Smooth muscle cell (in vitro differentiated cells): Measurements from ENCODE around the gene GNE. TPM values are rescaled to one million over a fixed set of nuclear protein-coding genes. Genes with fewer than 3 reads are reported as not detected.

Experiments
- DNase-seq: peaks from one replicate; lab custom pipeline; 2025; ENCODE audit not compliant: unreplicated experiment; lab: John Stamatoyannopoulos, UW
- H2AFZ ChIP-seq: fragments of 200-600 bp; sonication (generic); 2 replicates; pipeline ENCODE4 v1.6.0; 2016; ENCODE audit warnings: antibody characterized with exemption, low read depth, mild to moderate bottlenecking
- H3F3A ChIP-seq: fragments of 200-600 bp; sonication (generic); 2 replicates; pipeline ENCODE4 v1.6.0; 2017; ENCODE audit warnings: antibody characterized with exemption, low read depth
- H3K27ac ChIP-seq: fragments of 200-600 bp; sonication (generic); 2 replicates; pipeline ENCODE4 v1.5.1; 2016; ENCODE audit warnings: low read depth, mild to moderate bottlenecking
- H3K27me3 ChIP-seq: fragments of 200-600 bp; sonication (generic); 2 replicates; pipeline ENCODE4 v1.6.1; 2016; ENCODE audit warnings: low read depth, mild to moderate bottlenecking
- H3K36me3 ChIP-seq: fragments of 200-600 bp; sonication (generic); 2 replicates; pipeline ENCODE4 v1.5.1; 2016; ENCODE audit warnings: low read depth
- H3K4me1 ChIP-seq: fragments of 200-600 bp; sonication (generic); 2 replicates; pipeline ENCODE4 v1.5.1; 2016; ENCODE audit warnings: low read depth
- H3K4me2 ChIP-seq: fragments of 200-600 bp; sonication (generic); 2 replicates; pipeline ENCODE4 v1.6.0; 2016; ENCODE audit warnings: mild to moderate bottlenecking
- H3K4me3 ChIP-seq: fragments of 200-600 bp; sonication (generic); 2 replicates; pipeline ENCODE4 v1.5.1; 2016; ENCODE audit warnings: mild to moderate bottlenecking
- H3K79me2 ChIP-seq: fragments of 200-600 bp; sonication (generic); 2 replicates; pipeline ENCODE4 v1.6.0; 2016; ENCODE audit warnings: low read depth, mild to moderate bottlenecking
- H3K9ac ChIP-seq: fragments of 200-600 bp; sonication (generic); 2 replicates; pipeline ENCODE4 v1.6.0; 2016; ENCODE audit warnings: low read depth
- H3K9me3 ChIP-seq: fragments of 200-600 bp; sonication (generic); replicated peaks from 2 replicates; pipeline ENCODE4 v1.5.1; 2016; ENCODE audit warnings: low read depth
- H4K20me1 ChIP-seq: fragments of 200-600 bp; sonication (generic); 2 replicates; pipeline ENCODE4 v1.6.0; 2016; ENCODE audit warnings: low read depth
- WGBS: methylation state at CpG from one replicate; pipeline ENCODE4 v1.1.7; 2016; ENCODE audit warnings: low lambda C conversion rate; 5-methylcytosine and 5-hydroxymethylcytosine counted together
- polyA plus RNA-seq: library from polyadenylated mRNA; unstranded; fragments of >200 nt; fragmentation: Nextera tagmentation; extraction: Ambion mirVana; gene quantifications from 2 replicates; pipeline ENCODE4 v1.2.1, GENCODE V29; 2016
- total RNA-seq: library from RNA; depleted of rRNA; stranded (reverse); fragments of >200 nt; gene quantifications from 2 replicates; pipeline ENCODE4 v1.2.3, GENCODE V29; 2014
- TF ChIP-seq, protein P1 (sequence below): fragments of 200-600 bp; sonication (generic); IDR thresholded peaks from 2 replicates; pipeline ENCODE4 v1.5.1; 2017; ENCODE audit warnings: borderline replicate concordance, mild to moderate bottlenecking, antibody characterized with exemption; ENCODE audit not compliant: insufficient read depth, poor library complexity, severe bottlenecking

GNE gene
- total and polyA plus RNA-seq, 2 experiments from 2014 or later, result 7.0 to 20.8 TPM

DNA sequence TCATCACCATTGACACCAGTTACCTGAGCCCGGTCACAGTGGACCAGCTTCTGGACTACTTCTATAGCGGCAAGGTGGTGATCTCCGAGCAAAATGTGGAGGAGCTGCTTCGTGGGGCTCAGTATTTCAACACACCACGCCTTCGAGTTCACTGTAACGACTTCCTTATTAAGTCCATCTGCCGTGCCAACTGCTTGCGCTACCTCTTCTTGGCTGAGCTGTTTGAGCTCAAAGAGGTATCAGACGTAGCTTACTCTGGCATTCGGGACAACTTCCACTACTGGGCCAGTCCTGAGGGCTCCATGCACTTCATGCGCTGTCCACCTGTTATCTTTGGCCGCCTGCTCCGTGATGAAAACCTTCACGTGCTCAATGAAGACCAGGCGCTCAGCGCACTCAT is 88.5 kb downstream of the GNE start:
- H3K4me2 ChIP-seq, result no peak overlapping the region
- TF ChIP-seq, protein P1, sequence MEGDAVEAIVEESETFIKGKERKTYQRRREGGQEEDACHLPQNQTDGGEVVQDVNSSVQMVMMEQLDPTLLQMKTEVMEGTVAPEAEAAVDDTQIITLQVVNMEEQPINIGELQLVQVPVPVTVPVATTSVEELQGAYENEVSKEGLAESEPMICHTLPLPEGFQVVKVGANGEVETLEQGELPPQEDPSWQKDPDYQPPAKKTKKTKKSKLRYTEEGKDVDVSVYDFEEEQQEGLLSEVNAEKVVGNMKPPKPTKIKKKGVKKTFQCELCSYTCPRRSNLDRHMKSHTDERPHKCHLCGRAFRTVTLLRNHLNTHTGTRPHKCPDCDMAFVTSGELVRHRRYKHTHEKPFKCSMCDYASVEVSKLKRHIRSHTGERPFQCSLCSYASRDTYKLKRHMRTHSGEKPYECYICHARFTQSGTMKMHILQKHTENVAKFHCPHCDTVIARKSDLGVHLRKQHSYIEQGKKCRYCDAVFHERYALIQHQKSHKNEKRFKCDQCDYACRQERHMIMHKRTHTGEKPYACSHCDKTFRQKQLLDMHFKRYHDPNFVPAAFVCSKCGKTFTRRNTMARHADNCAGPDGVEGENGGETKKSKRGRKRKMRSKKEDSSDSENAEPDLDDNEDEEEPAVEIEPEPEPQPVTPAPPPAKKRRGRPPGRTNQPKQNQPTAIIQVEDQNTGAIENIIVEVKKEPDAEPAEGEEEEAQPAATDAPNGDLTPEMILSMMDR, result no peak
- DNase-seq, result no peak
- no peaks in the 10 kb centered on the region for H4K20me1 ChIP-seq
- H3F3A ChIP-seq, result peaks cover under 1% of the 10 kb centered on the region
- no peak overlapping the region for H3K27ac ChIP-seq
- H3K36me3 ChIP-seq, result no peaks in the 10 kb centered on the region
- H3K79me2 ChIP-seq, result no peaks in the 10 kb centered on the region
- H3K4me1 ChIP-seq, result no peaks in the 10 kb centered on the region
- H2AFZ ChIP-seq, result no peak overlapping the region
- no peaks in the 10 kb centered on the region for H3K9me3 ChIP-seq
- H3K4me3 ChIP-seq, result no peak overlapping the region
- 98% methylated on average over 17 of the region's 17 CpGs for WGBS
- no peaks in the 10 kb centered on the region for H3K27me3 ChIP-seq
- no peak overlapping the region for H3K9ac ChIP-seq

DNA sequence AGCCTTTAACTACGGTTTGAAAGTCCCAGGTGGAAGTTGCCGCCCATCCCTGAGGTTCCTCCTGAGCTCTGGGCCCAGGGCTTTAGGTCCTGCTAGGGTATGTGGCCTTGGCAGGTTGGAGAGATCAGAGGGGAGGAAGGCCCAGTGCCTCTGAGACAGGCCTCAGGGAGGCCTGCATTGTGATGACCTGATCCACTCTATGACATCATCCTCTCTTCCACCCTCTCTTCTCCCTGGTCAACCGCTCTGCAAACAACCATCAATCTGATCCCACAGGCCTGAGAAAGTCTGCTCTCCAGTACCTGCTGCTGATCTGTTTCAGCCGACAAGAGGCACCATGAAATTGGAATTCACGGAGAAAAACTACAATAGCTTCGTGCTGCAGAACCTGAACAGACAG is 89.1 kb downstream of the GNE start, which contains the start of gene CCIN:
TSS of gene CCIN (plus strand) at position 223 of the 400 bp plus-strand sequence. CDS start at position 338, 115 bp downstream.
- no peak for DNase-seq
- Histone ChIP-seq H3K27ac (no peak within 1 kb of the TSS), H3K4me2 (no peak within 1 kb of the TSS), H3K27me3 (no peaks in the 10 kb centered on the region), H2AFZ (no peak within 1 kb of the TSS), H4K20me1 (no peaks in the 10 kb centered on the region), H3K79me2 (no peaks in the 10 kb centered on the region), H3K9ac (no peak within 1 kb of the TSS), H3K9me3 (no peaks in the 10 kb centered on the region), H3K36me3 (no peaks in the 10 kb centered on the region), H3K4me3 (no peak within 1 kb of the TSS), H3F3A (peaks cover 6% of the 10 kb centered on the region), H3K4me1 (no peaks in the 10 kb centered on the region)
- TF ChIP-seq, protein P1, result no peak
- WGBS, result 89% methylated on average over 6 of the region's 6 CpGs

DNA sequence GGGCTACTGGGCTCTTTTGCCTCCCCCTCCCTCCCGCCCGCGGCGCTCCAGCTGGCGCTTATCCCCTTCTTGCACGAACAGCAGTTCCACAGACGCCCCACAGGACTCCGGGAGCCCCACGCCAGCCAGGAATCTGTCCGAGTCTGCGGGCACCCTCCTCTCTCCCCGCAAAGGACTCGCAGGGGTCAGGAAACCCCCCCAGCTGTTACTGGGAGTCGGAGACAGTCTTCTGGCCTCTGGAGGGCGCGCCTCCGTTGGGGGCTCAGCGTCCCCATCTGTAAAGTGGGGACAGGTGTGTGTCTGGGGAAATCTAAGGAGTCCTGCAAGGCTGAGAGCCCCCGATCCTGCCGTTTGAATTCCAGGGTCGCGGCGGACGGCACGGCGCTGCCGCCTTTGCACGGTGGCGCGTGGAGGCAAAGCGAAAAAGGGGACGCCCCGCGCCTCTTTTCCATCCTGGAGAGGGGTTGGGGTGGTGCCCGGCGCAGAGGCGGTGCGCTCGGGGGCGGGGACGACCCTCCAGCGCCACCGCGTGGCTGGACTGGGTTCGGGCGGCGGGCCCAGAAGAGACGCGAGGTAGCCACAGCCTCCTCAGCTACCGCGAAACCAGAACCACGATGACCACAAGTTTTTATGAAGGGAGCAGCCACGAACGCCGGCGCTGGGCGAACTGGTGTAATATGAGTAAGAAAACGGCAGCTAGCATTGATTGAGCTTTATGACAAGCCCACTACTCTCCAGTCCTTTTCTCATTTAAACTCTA is 91.9 kb downstream of the GNE start:
- WGBS, result 8% methylated on average over 40 of the region's 58 CpGs
- Histone ChIP-seq H3K27ac (peak overlapping the region; percentile 17), H3K9me3 (no peaks in the 10 kb centered on the region), H2AFZ (peak overlapping the region; percentile 79), H3K4me1 (peaks cover 24% of the 10 kb centered on the region), H3K79me2 (no peaks in the 10 kb centered on the region), H3F3A (peaks cover 14% of the 10 kb centered on the region), H4K20me1 (no peaks in the 10 kb centered on the region), H3K4me2 (peak overlapping the region; percentile 85), H3K27me3 (no peaks in the 10 kb centered on the region), H3K9ac (no peak overlapping the region), H3K4me3 (peak overlapping the region; percentile 53), H3K36me3 (no peaks in the 10 kb centered on the region)
- TF ChIP-seq, protein P1, result peak; percentile 90
- DNase-seq, result peak; percentile 54

DNA sequence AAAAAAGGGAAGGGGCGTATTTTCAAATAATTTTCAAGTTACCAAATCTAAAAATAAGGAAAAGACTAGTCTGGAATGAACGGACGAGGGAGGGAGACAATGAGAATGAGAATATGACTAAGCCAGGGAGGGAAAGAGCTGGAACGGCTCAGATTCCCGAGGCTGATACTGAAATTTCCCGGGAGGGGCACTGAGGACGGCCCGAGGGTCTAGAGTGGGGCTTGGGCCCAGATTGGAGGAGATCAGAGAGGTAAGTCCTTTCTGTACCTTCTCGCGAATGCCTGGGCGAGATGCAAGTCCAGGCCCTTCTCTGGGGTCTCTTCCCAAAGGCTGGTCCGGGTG is 92.5 kb downstream of the GNE start:
- TF ChIP-seq, protein P1, result no peak
- peaks cover 27% of the 10 kb centered on the region for H3K4me1 ChIP-seq
- no peaks in the 10 kb centered on the region for H4K20me1 ChIP-seq
- H3K9ac ChIP-seq, result no peak overlapping the region
- no peak for DNase-seq
- peak overlapping the region; percentile 79 for H2AFZ ChIP-seq
- peaks cover 14% of the 10 kb centered on the region for H3F3A ChIP-seq
- no peaks in the 10 kb centered on the region for H3K27me3 ChIP-seq
- H3K36me3 ChIP-seq, result no peaks in the 10 kb centered on the region
- no peaks in the 10 kb centered on the region for H3K9me3 ChIP-seq
- WGBS, result 30% methylated on average over 10 of the region's 12 CpGs
- H3K4me2 ChIP-seq, result peak overlapping the region; percentile 85
- peak overlapping the region; percentile 86 for H3K27ac ChIP-seq
- no peaks in the 10 kb centered on the region for H3K79me2 ChIP-seq
- peak overlapping the region; percentile 53 for H3K4me3 ChIP-seq
